ENCODE results near the gene TSSK3.

DNA sequence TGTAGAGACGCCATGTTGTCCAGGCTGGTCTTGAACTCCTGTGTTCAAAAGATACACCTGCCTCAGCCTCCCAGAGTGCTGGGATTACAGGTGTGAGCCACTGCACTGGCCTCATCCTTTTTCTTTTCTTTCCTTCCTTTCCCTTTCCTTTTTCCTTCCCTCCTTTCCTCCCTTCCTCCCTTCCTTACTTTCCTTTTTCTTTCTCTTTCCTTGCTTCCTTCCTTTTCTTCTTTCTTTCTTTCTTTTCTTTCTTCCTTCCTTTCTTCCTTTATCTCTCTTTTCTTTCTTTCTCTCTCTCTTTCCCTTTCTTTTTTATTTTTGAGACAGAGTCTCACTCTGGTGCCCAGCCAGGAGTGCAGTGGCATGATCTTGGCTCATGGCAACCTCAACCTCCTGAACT is 5.9 kb upstream of the TSSK3 start:
- TF ChIP-seq, protein P1, sequence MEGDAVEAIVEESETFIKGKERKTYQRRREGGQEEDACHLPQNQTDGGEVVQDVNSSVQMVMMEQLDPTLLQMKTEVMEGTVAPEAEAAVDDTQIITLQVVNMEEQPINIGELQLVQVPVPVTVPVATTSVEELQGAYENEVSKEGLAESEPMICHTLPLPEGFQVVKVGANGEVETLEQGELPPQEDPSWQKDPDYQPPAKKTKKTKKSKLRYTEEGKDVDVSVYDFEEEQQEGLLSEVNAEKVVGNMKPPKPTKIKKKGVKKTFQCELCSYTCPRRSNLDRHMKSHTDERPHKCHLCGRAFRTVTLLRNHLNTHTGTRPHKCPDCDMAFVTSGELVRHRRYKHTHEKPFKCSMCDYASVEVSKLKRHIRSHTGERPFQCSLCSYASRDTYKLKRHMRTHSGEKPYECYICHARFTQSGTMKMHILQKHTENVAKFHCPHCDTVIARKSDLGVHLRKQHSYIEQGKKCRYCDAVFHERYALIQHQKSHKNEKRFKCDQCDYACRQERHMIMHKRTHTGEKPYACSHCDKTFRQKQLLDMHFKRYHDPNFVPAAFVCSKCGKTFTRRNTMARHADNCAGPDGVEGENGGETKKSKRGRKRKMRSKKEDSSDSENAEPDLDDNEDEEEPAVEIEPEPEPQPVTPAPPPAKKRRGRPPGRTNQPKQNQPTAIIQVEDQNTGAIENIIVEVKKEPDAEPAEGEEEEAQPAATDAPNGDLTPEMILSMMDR (IDR thresholded peaks at IDR 0.05) = no peak
- no peak for TF ChIP-seq EZH2 (IDR thresholded peaks at IDR 0.05; ENCODE audit: borderline replicate concordance, insufficient read depth, low read depth, low read length, poor library complexity, severe bottlenecking)

All from B cell (primary cell).